HCT116 (cell line): ENCODE data around the gene SRPK2. TPM values are rescaled to one million over a fixed set of nuclear protein-coding genes. Genes with fewer than 3 reads are reported as not detected.

Source experiments
- ATAC-seq: fragments of 200-7000 bp; cut with Tn5 transposase; 2 replicates; pipeline ENCODE4 v1.9.1; 2020; ENCODE audit warnings: mild to moderate bottlenecking, moderate library complexity
- BruUV-seq: library from RNA; stranded (reverse); fragments of 400-500 nt; replicated peaks from 2 replicates; lab custom pipeline; 2021; lab: Mats Ljungman, UMichigan
- CTCF ChIA-PET: fragments of 300-600 bp; sonication (Branson Sonifier 250); formaldehyde crosslinking; loops from one replicate; lab custom pipeline; 2021; ENCODE audit warnings: antibody characterized with exemption; lab: Charles Lee
- POLR2A ChIA-PET: fragments of 300-600, 350-600 bp; sonication (Branson Sonifier 250); formaldehyde crosslinking; loops from one replicate; lab custom pipeline; 2021; ENCODE audit warnings: antibody characterized with exemption; lab: Charles Lee
- RAD21 ChIA-PET, 2 experiments: fragments of 300-600 bp; sonication (Branson Sonifier 250); formaldehyde crosslinking; loops; one replicate each; lab custom pipeline; 2023; ENCODE audit warnings: low total read pairs in 2 of 2; ENCODE audit not compliant: uncharacterized antibody in 2 of 2, unreplicated experiment in 2 of 2, low non-redundant PET in 1 of 2; lab: Charles Lee
- DNase-seq: peaks from one replicate; pipeline ENCODE4 v3.0.0-alpha.2; 2010; ENCODE audit warnings: low read depth, low spot score
- H2AFZ ChIP-seq: fragments of 200-600 bp; shearing (Covaris generic), sonication (generic); 2 replicates; pipeline ENCODE4 v1.6.1; 2017; ENCODE audit warnings: low read depth, mixed run types, mixed read lengths, antibody characterized with exemption, low read length; ENCODE audit not compliant: poor library complexity, severe bottlenecking
- H3K27ac ChIP-seq: 2 replicates; pipeline ENCODE4 v1.5.1; 2012; ENCODE audit warnings: low read depth, low read length
- H3K27me3 ChIP-seq: fragments of 200-600 bp; sonication (generic); 2 replicates; pipeline ENCODE4 v1.6.1; 2016; ENCODE audit warnings: mixed run types, low read length, mixed read lengths; ENCODE audit not compliant: insufficient read depth
- H3K36me3 ChIP-seq, 2 experiments: fragments of 200-500 bp in 1 of 2; fragments of 200-600 bp in 1 of 2; sonication (Bioruptor generic) in 1 of 2; sonication (generic) in 1 of 2; 2 replicates each; pipeline versions ENCODE4 v1.5.1 to v1.6.1; 2014 to 2016; ENCODE audit warnings: low read length in 2 of 2, inconsistent platforms in 1 of 2, mixed read lengths in 1 of 2, mixed run types in 1 of 2; ENCODE audit not compliant: insufficient read depth in 2 of 2, control insufficient read depth in 1 of 2
- H3K4me1 ChIP-seq, 2 experiments: fragments of 200-600 bp in 1 of 2; sonication (generic) in 1 of 2; 2 replicates each; pipeline versions ENCODE4 v1.5.1 to v1.6.1; 2012 to 2017; ENCODE audit warnings: low read length in 2 of 2, inconsistent platforms in 1 of 2, mild to moderate bottlenecking in 1 of 2, mixed read lengths in 1 of 2, mixed run types in 1 of 2, moderate library complexity in 1 of 2; ENCODE audit not compliant: insufficient read depth in 2 of 2, control insufficient read depth in 1 of 2
- H3K4me2 ChIP-seq: fragments of 200-600 bp; sonication (generic); 2 replicates; pipeline ENCODE4 v1.6.1; 2017; ENCODE audit warnings: mixed run types, low read length, mixed read lengths
- H3K4me3 ChIP-seq, 2 experiments: fragments of 200-600 bp in 1 of 2; sonication (generic) in 1 of 2; replicated peaks in 1 of 2; 2 replicates each; pipeline ENCODE4 v1.5.1; 2011 to 2016; ENCODE audit warnings: low read length in 2 of 2, control low read depth in 1 of 2, low read depth in 1 of 2, mild to moderate bottlenecking in 1 of 2, mixed read lengths in 1 of 2, mixed run types in 1 of 2
- H3K79me2 ChIP-seq: fragments of 200-600 bp; sonication (generic); 2 replicates; pipeline ENCODE4 v1.6.1; 2017; ENCODE audit warnings: mild to moderate bottlenecking, mixed run types, low read length, moderate library complexity, mixed read lengths; ENCODE audit not compliant: insufficient read depth
- H3K9ac ChIP-seq: fragments of 200-600 bp; sonication (generic); 2 replicates; pipeline ENCODE4 v1.6.1; 2016; ENCODE audit warnings: low read length, mixed read lengths
- H3K9me2 ChIP-seq: fragments of 200-600 bp; sonication (generic), shearing (Covaris generic); 2 replicates; pipeline ENCODE4 v1.6.1; 2017; ENCODE audit warnings: mixed run types, mild to moderate bottlenecking, moderate library complexity; ENCODE audit not compliant: insufficient read depth
- H3K9me3 ChIP-seq, 2 experiments: fragments of 200-500 bp in 1 of 2; fragments of 200-600 bp in 1 of 2; sonication (Bioruptor generic) in 1 of 2; sonication (generic) in 1 of 2; 2 replicates each; pipeline ENCODE4 v1.6.1; 2014 to 2017; ENCODE audit warnings: low read length in 2 of 2, mixed read lengths in 2 of 2, inconsistent platforms in 1 of 2, low read depth in 1 of 2, mild to moderate bottlenecking in 1 of 2, mixed run types in 1 of 2, moderate library complexity in 1 of 2; ENCODE audit not compliant: control insufficient read depth in 1 of 2, insufficient read depth in 1 of 2
- H4K20me1 ChIP-seq: fragments of 200-600 bp; sonication (generic), shearing (Covaris generic); 2 replicates; pipeline ENCODE4 v1.6.1; 2017; ENCODE audit warnings: mixed run types, mild to moderate bottlenecking, moderate library complexity; ENCODE audit not compliant: insufficient read depth
- ATF3 ChIP-seq: IDR thresholded peaks from 2 replicates; pipeline ENCODE4 v1.6.1; 2012
- CBX3 ChIP-seq: IDR thresholded peaks from 2 replicates; pipeline ENCODE4 v1.6.1; 2012; ENCODE audit warnings: low read depth
- CEBPB ChIP-seq: IDR thresholded peaks from 2 replicates; pipeline ENCODE4 v1.6.1; 2012; ENCODE audit warnings: low read depth
- EGR1 ChIP-seq: IDR thresholded peaks from 2 replicates; pipeline ENCODE4 v1.6.1; 2012; ENCODE audit warnings: low read depth
- ELF1 ChIP-seq: IDR thresholded peaks from 2 replicates; pipeline ENCODE4 v1.6.1; 2012; ENCODE audit warnings: low read depth, borderline replicate concordance
- EZH2 ChIP-seq: fragments of 200-600 bp; sonication (generic); IDR thresholded peaks from 2 replicates; pipeline ENCODE4 v1.6.1; 2017; ENCODE audit warnings: antibody characterized with exemption, mixed run types
- EZH2phosphoT487 ChIP-seq: fragments of 200-600 bp; IDR thresholded peaks from 2 replicates; pipeline ENCODE4 v1.6.1; 2018; ENCODE audit warnings: antibody characterized with exemption, borderline replicate concordance
- FOSL1 ChIP-seq: IDR thresholded peaks from 2 replicates; pipeline ENCODE4 v1.6.1; 2012; ENCODE audit warnings: low read depth
- JUND ChIP-seq: IDR thresholded peaks from 2 replicates; pipeline ENCODE4 v1.6.1; 2012
- MAX ChIP-seq: IDR thresholded peaks from 2 replicates; pipeline ENCODE4 v1.6.1; 2012
- POLR2AphosphoS5 ChIP-seq: IDR thresholded peaks from 2 replicates; pipeline ENCODE4 v1.6.1; 2011; ENCODE audit warnings: mild to moderate bottlenecking, low read depth, low read length, moderate library complexity
- REST ChIP-seq: IDR thresholded peaks from 2 replicates; pipeline ENCODE4 v1.6.1; 2012; ENCODE audit warnings: low read depth
- SIN3A ChIP-seq: IDR thresholded peaks from 2 replicates; pipeline ENCODE4 v1.6.1; 2012; ENCODE audit warnings: low read depth
- SP1 ChIP-seq: IDR thresholded peaks from 2 replicates; pipeline ENCODE4 v1.6.1; 2012; ENCODE audit warnings: low read depth
- SRF ChIP-seq: IDR thresholded peaks from 2 replicates; pipeline ENCODE4 v1.6.1; 2012; ENCODE audit warnings: low read depth
- TCF7L2 ChIP-seq: IDR thresholded peaks from 2 replicates; pipeline ENCODE4 v1.7.0; 2011; ENCODE audit warnings: borderline replicate concordance, inconsistent platforms; ENCODE audit not compliant: insufficient read depth, insufficient read length; ENCODE audit errors: extremely low read depth
- ZBTB33 ChIP-seq: IDR thresholded peaks from 2 replicates; pipeline ENCODE4 v1.6.1; 2011; ENCODE audit warnings: mild to moderate bottlenecking, low read length, moderate library complexity; ENCODE audit not compliant: insufficient replicate concordance; ENCODE audit errors: extremely low read depth
- ZFX ChIP-seq: fragments of 450-650 bp; IDR thresholded peaks from 2 replicates; pipeline ENCODE4 v1.6.1; 2017
- ZNF274 ChIP-seq: fragments of 200-500 bp; sonication (Bioruptor generic); IDR thresholded peaks from 2 replicates; pipeline ENCODE4 v1.6.1; 2014; ENCODE audit warnings: mild to moderate bottlenecking, low read depth, low read length, inconsistent platforms
- intact Hi-C: fragments of 100-400 bp; cut with micrococcal nuclease; formaldehyde crosslinking; loops from 2 replicates; pipeline ENCODE4 v1.10.0; 2022
- total RNA-seq: library from RNA; stranded (reverse); gene quantifications from one replicate; pipeline ENCODE4 v1.2.1, GENCODE V29; 2021; ENCODE audit not compliant: unreplicated experiment

Gene SRPK2
- total RNA-seq, 1 experiment from 2014 or later: 37.4 TPM

- no peaks in the 10 kb centered on the region for H3K27me3 ChIP-seq
- no peak for TF ChIP-seq EZH2phosphoT487
- TF ChIP-seq ELF1: no peak
- no peak for TF ChIP-seq TCF7L2
- no peak for TF ChIP-seq CBX3
- TF ChIP-seq ZFX: no peak
- TF ChIP-seq EZH2: no peak
- TF ChIP-seq SP1: no peak
- no peak for TF ChIP-seq JUND
- no peak for TF ChIP-seq EGR1
- no peak for TF ChIP-seq ZBTB33
- no peak for TF ChIP-seq REST
- no peak for TF ChIP-seq ZNF274
- no peak for TF ChIP-seq CEBPB
- no peak for TF ChIP-seq SIN3A
- TF ChIP-seq SRF: no peak
- TF ChIP-seq ATF3: no peak
- TF ChIP-seq MAX: no peak
- TF ChIP-seq FOSL1: no peak
- TF ChIP-seq POLR2AphosphoS5: no peak
- ChIA-PET POLR2A (no interaction called here), CTCF (no interaction called here), RAD21 (no interaction called here)
- no TSS peak for BruUV-seq
- intact Hi-C loops: no loop called here
- ATAC-seq: no peak
- no peaks in the 10 kb centered on the region for H3K4me1 ChIP-seq
- no peak overlapping the region for H3K27ac ChIP-seq
- H3K9ac ChIP-seq: no peak overlapping the region
- no peak overlapping the region for H3K4me3 ChIP-seq
- H2AFZ ChIP-seq: no peak overlapping the region
- no peaks in the 10 kb centered on the region; the same call in 1 of the 2 replicates for H3K79me2 ChIP-seq
- H3K9me3 ChIP-seq: no peaks in the 10 kb centered on the region
- peaks cover 0 to 8% of the 10 kb centered on the region in 2 experiments; a peak in 2 of 4 replicates for H3K36me3 ChIP-seq
- no peaks in the 10 kb centered on the region for H3K9me2 ChIP-seq
- H4K20me1 ChIP-seq: no peaks in the 10 kb centered on the region
- DNase-seq: no peak
- no peak overlapping the region for H3K4me2 ChIP-seq
Observed at GRCh38 chr7:105097619-105098018, 291.1 kb downstream of the SRPK2 start.
